ENCODE data around the gene SRGAP1. TPM values are rescaled to one million over a fixed set of nuclear protein-coding genes. Genes with fewer than 3 reads are reported as not detected.
"Not testable (repeated sequence)": the region's sequence is repeated elsewhere in the genome, so short reads cannot be mapped to it uniquely, and the experiment has no call there.

SRGAP1 gene
- total and polyA plus RNA-seq, 2 of the 8 experiments (the other 6 are each of a cell fraction or from before 2014, with no cell fraction given), result 3.2 to 7.3 TPM

GRCh38 chr12:64030155-64030554, 185.7 kb downstream of the SRGAP1 start (continued):
- TF ChIP-seq NANOG (IDR thresholded peaks at IDR 0.05; ENCODE audit: insufficient read depth, low read depth, low read length, poor library complexity, severe bottlenecking) (no peak), CBX5 (IDR thresholded peaks at IDR 0.05; ENCODE audit: low read depth, low read length) (no peak), EGR1 (IDR thresholded peaks at IDR 0.05; ENCODE audit: borderline replicate concordance, low read depth, low read length) (no peak)

GRCh38 chr12:64034056-64034455, 189.6 kb downstream of the SRGAP1 start:
- H3K36me3 ChIP-seq (ENCODE audit: control insufficient read depth in 2 of 4, insufficient read depth in 4 of 4, low read length in 3 of 4); H3K79me2 ChIP-seq (ENCODE audit: control insufficient read depth in 1 of 2, insufficient read depth in 2 of 2, low read length in 2 of 2); H3K79me1 ChIP-seq (ENCODE audit: low read depth, low read length); H4K5ac ChIP-seq (ENCODE audit: insufficient read length, low read depth, low read length); H4K8ac ChIP-seq (ENCODE audit: extremely low read depth, insufficient read depth, low read length); H3K23ac ChIP-seq (ENCODE audit: insufficient read length); H3K4me1 ChIP-seq (replicated peaks in 1 of 4; ENCODE audit: control insufficient read depth in 3 of 4, insufficient read depth in 4 of 4, low read length in 3 of 4); POLR2A ChIA-PET (ENCODE audit: partially characterized antibody); H3K18ac ChIP-seq (ENCODE audit: extremely low read depth, low read length); H2BK15ac ChIP-seq (ENCODE audit: low read length); FAIRE-seq; H4K91ac ChIP-seq (replicated peaks; ENCODE audit: insufficient read length, low read length); H3K4me3 ChIP-seq (ENCODE audit: extremely low read depth in 1 of 4, insufficient read depth in 2 of 4, low read depth in 3 of 4, low read length in 4 of 4); H2AK5ac ChIP-seq (ENCODE audit: low read depth, low read length); H3K27me3 ChIP-seq (replicated peaks in 1 of 4; ENCODE audit: control insufficient read depth in 3 of 4, extremely low read depth in 1 of 4, insufficient read depth in 3 of 4, low read length in 3 of 4); H2AFZ ChIP-seq (ENCODE audit: low read length); H2BK120ac ChIP-seq (replicated peaks; ENCODE audit: low read depth, low read length); H3K9me3 ChIP-seq (ENCODE audit: insufficient read depth in 2 of 2, low read depth in 1 of 2, low read length in 1 of 2); H3K4me2 ChIP-seq (ENCODE audit: insufficient read depth in 1 of 2, low read depth in 2 of 2, low read length in 2 of 2); DNase-seq (ENCODE audit: low read depth in 1 of 2, low spot score in 2 of 2); H3K56ac ChIP-seq (replicated peaks; ENCODE audit: insufficient read length, low read depth, low read length); H3K4ac ChIP-seq (replicated peaks; ENCODE audit: insufficient read length, low read depth, low read length); H4K20me1 ChIP-seq (replicated peaks in 1 of 2; ENCODE audit: control insufficient read depth in 1 of 2, insufficient read depth in 2 of 2, low read length in 2 of 2); H3K27ac ChIP-seq (ENCODE audit: low read depth, low read length); H3K9ac ChIP-seq (replicated peaks in 1 of 4; ENCODE audit: extremely low read depth in 1 of 4, low read depth in 3 of 4, low read length in 3 of 4); H2BK5ac ChIP-seq (ENCODE audit: low read depth, low read length); H3K23me2 ChIP-seq (ENCODE audit: low read depth, low read length); H2BK20ac ChIP-seq (ENCODE audit: low read length); H3K14ac ChIP-seq (ENCODE audit: insufficient read length); H2BK12ac ChIP-seq (ENCODE audit: low read depth, low read length): not testable (repeated sequence)
- CTCF ChIA-PET (ENCODE audit: partially characterized antibody), result interaction anchor here (1.0 kb wide), 1 partner anchor 148 kb away, joined by 3 read pairs; no protein-coding TSS in a partner anchor
- WGBS, 2 experiments (ENCODE audit: extremely low coverage in 1 of 2, insufficient coverage in 1 of 2, insufficient read length in 1 of 2, insufficient replicate concordance in 2 of 2, low coverage in 1 of 2, low lambda C conversion rate in 2 of 2, missing lambda C conversion rate in 1 of 2), result 97% methylated on average over 2 of the region's 2 CpGs; no CpG with 5 or more reads in 1 of the 2 experiments
